Kidney tubule cell (primary cell): Measurements from ENCODE around the gene SOAT1.

Experiments
- DNase-seq: peaks from one replicate; pipeline ENCODE4 v3.0.0-alpha.2; 2018; ENCODE audit warnings: low spot score

Gene SOAT1

DNA sequence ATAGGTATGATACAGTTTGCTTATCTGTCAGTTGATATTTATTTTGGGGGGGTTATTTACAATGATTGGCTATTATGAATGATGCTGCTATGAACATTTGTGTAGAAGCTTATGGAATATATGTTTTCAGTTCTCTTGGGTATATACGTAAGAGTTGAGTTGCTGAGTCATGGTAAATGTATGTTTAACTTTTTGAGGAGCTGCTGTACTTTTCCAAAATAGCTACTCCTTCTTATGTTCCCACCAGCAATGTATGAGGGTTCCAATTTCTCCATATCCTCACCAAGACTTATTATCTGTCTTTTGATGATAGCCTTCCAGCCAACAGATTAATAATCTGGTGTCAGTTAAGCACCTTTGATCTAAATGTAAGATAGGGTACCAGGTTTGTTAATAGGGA, 11.9 kb downstream of the SOAT1 start:
- no peak for DNase-seq

GRCh38 chr1:179310291-179310690, 16.7 kb downstream of the SOAT1 start:
- DNase-seq = no peak

DNA sequence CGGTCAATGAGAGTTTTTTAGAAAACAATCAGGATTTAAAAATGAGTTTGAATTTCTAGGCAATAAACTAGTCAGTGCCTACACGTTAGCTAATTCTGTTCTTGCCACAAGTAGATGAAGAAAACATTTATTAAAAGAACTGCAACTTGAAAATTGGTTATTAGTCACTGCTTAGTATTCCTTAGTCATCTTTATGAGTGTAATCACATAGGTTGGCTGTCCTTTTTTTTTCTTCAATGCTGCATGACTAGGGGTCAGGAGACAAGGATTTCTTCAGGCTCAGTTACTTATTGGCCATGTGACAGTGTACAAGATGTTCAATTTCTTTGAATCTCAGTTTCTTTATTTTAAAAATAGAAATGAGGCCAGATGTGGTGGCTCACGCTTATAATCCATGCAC, 17.1 kb downstream of the SOAT1 start:
- DNase-seq = peak; percentile 90

GRCh38 chr1:179311149-179311700, 17.6 kb downstream of the SOAT1 start:
- DNase-seq = no peak

GRCh38 chr1:179313004-179313403, 19.4 kb downstream of the SOAT1 start:
- DNase-seq = no peak

GRCh38 chr1:179314928-179315327, 21.3 kb downstream of the SOAT1 start:
- DNase-seq = no peak

DNA sequence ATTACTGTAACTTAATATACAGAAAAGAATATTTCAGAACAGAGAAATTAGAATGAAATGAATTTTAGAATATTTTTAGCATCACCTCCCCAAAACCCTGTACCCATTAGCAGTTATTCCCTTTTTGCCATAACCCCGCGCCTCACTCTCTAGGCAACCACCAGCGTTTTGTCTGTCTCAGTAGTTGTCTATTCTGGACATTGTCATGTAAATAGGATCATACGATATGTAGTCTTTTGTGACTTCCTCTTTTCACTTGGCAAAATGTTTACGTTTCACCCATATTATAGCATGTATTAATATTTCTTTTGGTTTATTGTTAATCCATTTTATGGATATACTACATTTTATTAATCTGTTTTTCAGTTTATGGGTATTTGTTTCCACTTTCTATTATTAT, 24.9 kb downstream of the SOAT1 start:
- no peak for DNase-seq

- no peak for DNase-seq
Measured at GRCh38 chr1:179321533-179322216, 28.1 kb downstream of the SOAT1 start.

GRCh38 chr1:179322557-179322956, 29.0 kb downstream of the SOAT1 start:
- no peak for DNase-seq

DNA sequence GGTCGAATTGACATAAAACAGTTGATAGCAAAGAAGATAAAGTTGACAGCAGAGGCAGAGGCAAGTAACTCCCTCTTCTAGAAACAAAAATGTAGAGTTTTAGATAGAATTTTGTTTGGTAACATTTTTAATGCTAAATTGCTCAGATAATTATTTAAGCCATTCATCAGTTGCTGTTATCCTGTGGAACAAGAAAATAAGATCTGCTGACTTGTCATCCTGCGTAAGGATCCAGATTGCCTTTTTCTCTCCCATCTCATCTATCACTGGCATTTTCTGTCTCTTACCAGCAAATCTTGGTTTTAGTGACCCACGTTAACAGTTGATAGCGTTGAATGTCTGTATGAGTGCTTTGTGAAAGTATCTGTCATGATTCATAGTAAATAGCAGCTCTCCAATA, 29.8 kb downstream of the SOAT1 start:
- DNase-seq = no peak

DNA sequence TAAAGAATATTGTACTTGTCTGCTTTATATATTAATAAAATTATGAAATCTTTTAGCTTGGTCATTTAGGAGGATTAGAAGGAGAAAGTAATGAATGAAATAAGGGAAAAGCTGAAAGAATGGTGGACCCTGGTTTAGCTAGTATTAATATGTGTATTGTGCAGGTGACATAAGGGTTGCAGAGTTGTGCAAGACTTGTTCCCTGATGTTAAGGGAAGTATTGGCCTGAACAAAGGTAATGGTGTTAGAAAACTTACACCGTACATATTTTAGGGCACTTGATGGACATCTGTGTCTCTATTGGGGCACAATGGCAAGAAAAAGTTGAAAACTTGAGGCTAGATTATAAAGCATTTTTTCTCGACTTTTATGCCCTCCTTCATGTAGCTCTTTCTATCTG, 32.2 kb downstream of the SOAT1 start:
- DNase-seq = no peak

- no peak for DNase-seq
Measured at GRCh38 chr1:179326746-179327145, 33.1 kb downstream of the SOAT1 start.

DNA sequence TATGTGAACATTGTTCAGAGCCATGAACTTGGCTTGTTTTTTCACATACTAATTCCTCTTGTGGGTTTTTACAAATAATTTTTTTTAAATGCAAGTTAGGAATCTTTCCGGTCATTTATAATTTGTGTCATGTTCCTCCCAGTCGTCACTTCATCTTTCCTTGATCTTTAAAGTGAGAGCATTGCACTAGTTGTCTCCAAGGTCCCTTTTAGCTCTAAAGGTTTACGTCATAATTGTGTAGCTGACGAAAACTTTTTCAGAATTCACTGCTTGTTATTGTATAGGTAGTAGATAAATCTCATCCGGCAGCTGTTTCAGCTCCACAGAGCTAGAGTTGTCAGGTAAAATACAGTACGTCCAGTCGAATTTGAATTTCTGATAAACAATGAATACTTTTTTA, 33.6 kb downstream of the SOAT1 start:
- no peak for DNase-seq

GRCh38 chr1:179327679-179328078, 34.1 kb downstream of the SOAT1 start:
- DNase-seq = no peak

DNA sequence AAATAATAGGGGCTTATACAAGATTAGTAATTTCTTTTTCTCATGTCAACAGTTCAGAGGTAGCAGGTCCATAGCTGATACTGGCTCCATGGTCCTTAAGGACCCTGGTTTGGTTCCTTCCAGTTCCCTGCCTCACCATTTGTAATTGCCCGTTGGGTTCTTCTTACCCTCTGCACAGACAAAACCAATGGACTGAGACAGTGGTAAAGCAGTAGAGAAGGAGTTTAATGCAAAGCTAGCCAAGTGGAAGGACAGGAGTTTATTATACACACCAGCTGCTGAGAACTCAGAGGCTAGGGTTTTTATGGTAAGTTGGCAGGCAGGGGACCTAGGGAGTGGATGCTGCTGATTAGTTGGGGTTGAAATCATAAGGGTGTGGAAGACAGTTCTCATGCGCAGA, 36.3 kb downstream of the SOAT1 start:
- no peak for DNase-seq

- DNase-seq = no peak
Measured at GRCh38 chr1:179334440-179334839, 40.8 kb downstream of the SOAT1 start.

GRCh38 chr1:179337288-179337687, 43.7 kb downstream of the SOAT1 start:
- no peak for DNase-seq

DNA sequence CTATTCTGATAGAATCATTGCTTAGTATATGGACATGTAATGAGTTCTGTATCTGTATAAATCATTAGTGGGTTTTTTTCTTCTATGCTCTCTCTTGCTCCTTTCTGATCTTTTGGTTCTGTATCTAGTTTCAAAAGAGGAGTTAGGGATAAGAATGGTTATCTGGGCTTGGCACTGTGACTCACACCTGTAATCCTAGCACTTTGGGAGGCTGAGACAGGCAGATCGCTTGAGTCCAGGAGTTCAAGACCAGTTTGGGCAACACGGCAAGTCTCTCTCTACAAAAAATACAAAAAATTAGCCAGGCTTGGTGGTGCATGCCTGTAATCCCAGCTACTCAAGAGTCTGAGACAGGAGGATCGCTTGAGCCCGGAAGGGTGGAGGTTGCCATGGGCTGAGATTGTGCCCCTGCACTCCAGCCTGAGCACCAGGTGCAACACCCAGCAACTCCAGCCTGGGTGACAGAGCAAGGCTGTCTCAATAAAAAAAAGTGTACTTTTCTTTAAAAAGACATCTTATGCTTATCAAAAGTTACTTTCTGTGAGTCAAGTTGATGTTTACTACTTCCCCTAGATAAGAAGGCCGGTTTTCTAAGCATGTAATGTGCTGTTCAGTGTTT, 44.5 kb downstream of the SOAT1 start:
- no peak for DNase-seq

- no peak for DNase-seq
Measured at GRCh38 chr1:179340918-179341317, 47.3 kb downstream of the SOAT1 start.

- DNase-seq = no peak
Measured at GRCh38 chr1:179341943-179342547, 48.4 kb downstream of the SOAT1 start.

- DNase-seq = no peak
Measured at GRCh38 chr1:179342740-179343404, 49.3 kb downstream of the SOAT1 start.

DNA sequence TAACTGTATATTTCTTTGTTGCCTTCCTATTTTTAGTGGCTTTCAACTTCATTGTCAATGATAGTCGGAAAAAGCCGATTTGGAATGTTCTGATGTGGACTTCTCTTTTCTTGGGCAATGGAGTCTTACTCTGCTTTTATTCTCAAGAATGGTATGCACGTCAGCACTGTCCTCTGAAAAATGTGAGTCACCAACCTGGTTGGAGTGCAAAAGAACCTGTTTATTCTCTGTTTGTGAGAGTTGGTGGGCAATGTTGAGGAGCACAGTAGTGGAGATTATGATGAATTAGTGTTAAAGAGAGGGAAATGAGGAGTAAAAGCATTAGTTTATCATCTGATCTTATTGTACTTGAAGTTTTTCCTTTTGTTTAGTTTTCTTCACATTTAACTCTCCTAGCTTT, 57.7 kb downstream of the SOAT1 start:
- DNase-seq = no peak

DNA sequence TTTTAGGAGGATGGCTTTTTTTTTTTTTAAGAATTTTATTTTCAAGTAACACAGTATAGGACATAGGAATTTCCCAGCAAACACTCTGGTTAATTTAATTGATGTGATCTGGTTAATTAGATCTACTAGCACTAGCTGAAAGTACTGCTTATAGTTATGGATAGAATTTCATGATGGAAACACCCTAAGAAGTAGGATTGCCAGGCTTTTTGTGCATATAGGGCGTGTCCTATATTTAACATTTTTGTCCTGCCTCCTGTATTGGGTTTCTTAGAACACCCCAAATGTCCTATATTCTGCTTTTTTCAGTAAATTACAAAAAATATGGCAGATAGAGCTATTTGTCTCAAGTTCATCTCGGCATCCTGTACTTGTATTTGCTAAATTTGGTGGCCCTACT, 58.6 kb downstream of the SOAT1 start:
- DNase-seq = no peak
